Erythroblast (primary cell): Measurements from ENCODE around the gene PEMT.

Experiments
- GATA1 ChIP-seq: IDR thresholded peaks from 2 replicates; pipeline ENCODE4 v1.6.1; 2011; ENCODE audit warnings: low read depth, mild to moderate bottlenecking, control low read depth, low read length, moderate library complexity
- POLR2A ChIP-seq: IDR thresholded peaks from 2 replicates; pipeline ENCODE4 v1.6.1; 2011; ENCODE audit warnings: mild to moderate bottlenecking, low read length

- no peak for TF ChIP-seq POLR2A
- TF ChIP-seq GATA1 = no peak
Measured at GRCh38 chr17:17576772-17577234, 14.7 kb downstream of the PEMT start.
